ENCODE data around the gene EXOC2. TPM values are rescaled to one million over a fixed set of nuclear protein-coding genes. Genes with fewer than 3 reads are reported as not detected.

EXOC2 gene
- 10 to 100 TPM; 34.4 to 38.1 TPM for total RNA-seq

GRCh38 chr6:692858-693722 lies at the start of gene EXOC2:
EXOC2 (minus strand) TSS chr6:693139; CDS start chr6:637818, 55,321 bp downstream.

GRCh38 chr6:656460-657252 lies 36.3 kb downstream of the EXOC2 start, which contains the start of gene HUS1B:
HUS1B (minus strand) TSS chr6:657100; CDS start chr6:656944, 156 bp downstream.

Other genes with a start within 250 kb of the EXOC2 start
- 1 to 10 TPM; 1.1 to 1.7 TPM for gene HUS1B, start 36.0 kb downstream of the EXOC2 start, total RNA-seq

All from activated naive CD4-positive, alpha-beta T cell treated with anti-CD3 and anti-CD28 coated beads, Interleukin-2, amount 10 ng/mL, durations not matched to agents 5 hours and 36 hours (primary cell).